A673 (cell line): ENCODE measurements around the gene MVB12B. TPM values are rescaled to one million over a fixed set of nuclear protein-coding genes. Genes with fewer than 3 reads are reported as not detected.

Experiments
- BruUV-seq: library from RNA; stranded (reverse); fragments of 400-500 nt; replicated peaks from 2 replicates; lab custom pipeline; 2021; lab: Mats Ljungman, UMichigan
- CTCF ChIA-PET: fragments of 300-600 bp; sonication (Branson Sonifier 250); formaldehyde crosslinking; loops from one replicate; lab custom pipeline; 2022; ENCODE audit warnings: antibody characterized with exemption; lab: Charles Lee
- POLR2A ChIA-PET: fragments of 300-600 bp; sonication (Branson Sonifier 250); formaldehyde crosslinking; loops from one replicate; lab custom pipeline; 2022; ENCODE audit warnings: antibody characterized with exemption; ENCODE audit not compliant: low non-redundant PET; lab: Charles Lee
- DNase-seq: peaks from one replicate; pipeline ENCODE4 v3.0.0-alpha.2; 2015; ENCODE audit warnings: low spot score
- H3K27ac ChIP-seq: fragments of 200-600 bp; sonication (generic); 2 replicates; pipeline ENCODE4 v1.5.1; 2016; ENCODE audit warnings: mixed run types, low read depth, mild to moderate bottlenecking, mixed read lengths, antibody characterized with exemption, low read length; ENCODE audit not compliant: poor library complexity, severe bottlenecking
- H3K27me3 ChIP-seq: fragments of 200-600 bp; sonication (generic); replicated peaks from 2 replicates; pipeline ENCODE4 v1.6.1; 2017; ENCODE audit warnings: mixed run types, low read depth, mild to moderate bottlenecking, mixed read lengths, antibody characterized with exemption, low read length; ENCODE audit not compliant: insufficient read depth, poor library complexity
- H3K36me3 ChIP-seq: fragments of 200-600 bp; sonication (generic); 2 replicates; pipeline ENCODE4 v1.6.1; 2016; ENCODE audit warnings: mixed run types, mild to moderate bottlenecking, mixed read lengths, antibody characterized with exemption, low read length; ENCODE audit not compliant: insufficient read depth, poor library complexity, severe bottlenecking
- H3K4me1 ChIP-seq: fragments of 200-600 bp; sonication (generic); 2 replicates; pipeline ENCODE4 v1.6.1; 2017; ENCODE audit warnings: mixed run types, mild to moderate bottlenecking, mixed read lengths, antibody characterized with exemption, low read length; ENCODE audit not compliant: insufficient read depth, poor library complexity, severe bottlenecking
- H3K4me3 ChIP-seq: fragments of 200-600 bp; sonication (generic); 2 replicates; pipeline ENCODE4 v1.5.1; 2016; ENCODE audit warnings: low read depth, mixed run types, mild to moderate bottlenecking, mixed read lengths, low read length; ENCODE audit not compliant: poor library complexity, severe bottlenecking
- H3K9me3 ChIP-seq: fragments of 200-600 bp; sonication (generic); 2 replicates; pipeline ENCODE4 v1.6.1; 2016; ENCODE audit warnings: mixed run types, low read depth, mild to moderate bottlenecking, mixed read lengths, antibody characterized with exemption, low read length; ENCODE audit not compliant: poor library complexity, severe bottlenecking
- EZH2 ChIP-seq: fragments of 200-600 bp; sonication (generic); IDR thresholded peaks from 2 replicates; pipeline ENCODE4 v1.6.1; 2017; ENCODE audit warnings: borderline replicate concordance, low read depth, mild to moderate bottlenecking, mixed read lengths, antibody characterized with exemption, low read length; ENCODE audit not compliant: poor library complexity, severe bottlenecking
- intact Hi-C: fragments of 100-400 bp; cut with micrococcal nuclease; formaldehyde crosslinking; loops from one replicate; pipeline ENCODE4 v1.10.0; 2022; ENCODE audit not compliant: unreplicated experiment
- total RNA-seq: library from RNA; stranded (reverse); gene quantifications from 2 replicates; pipeline ENCODE4 v1.2.3, GENCODE V29; 2021
- TF ChIP-seq, protein P1 (sequence below): fragments of 300-800, 200-600 bp; sonication (generic); conservative IDR thresholded peaks from 2 replicates; pipeline ENCODE4 v1.5.1; 2017; ENCODE audit warnings: low read depth, mild to moderate bottlenecking, antibody characterized with exemption, low read length, moderate library complexity, mixed read lengths

MVB12B gene
- total RNA-seq, 1 experiment from 2014 or later = 12.3 TPM

DNA sequence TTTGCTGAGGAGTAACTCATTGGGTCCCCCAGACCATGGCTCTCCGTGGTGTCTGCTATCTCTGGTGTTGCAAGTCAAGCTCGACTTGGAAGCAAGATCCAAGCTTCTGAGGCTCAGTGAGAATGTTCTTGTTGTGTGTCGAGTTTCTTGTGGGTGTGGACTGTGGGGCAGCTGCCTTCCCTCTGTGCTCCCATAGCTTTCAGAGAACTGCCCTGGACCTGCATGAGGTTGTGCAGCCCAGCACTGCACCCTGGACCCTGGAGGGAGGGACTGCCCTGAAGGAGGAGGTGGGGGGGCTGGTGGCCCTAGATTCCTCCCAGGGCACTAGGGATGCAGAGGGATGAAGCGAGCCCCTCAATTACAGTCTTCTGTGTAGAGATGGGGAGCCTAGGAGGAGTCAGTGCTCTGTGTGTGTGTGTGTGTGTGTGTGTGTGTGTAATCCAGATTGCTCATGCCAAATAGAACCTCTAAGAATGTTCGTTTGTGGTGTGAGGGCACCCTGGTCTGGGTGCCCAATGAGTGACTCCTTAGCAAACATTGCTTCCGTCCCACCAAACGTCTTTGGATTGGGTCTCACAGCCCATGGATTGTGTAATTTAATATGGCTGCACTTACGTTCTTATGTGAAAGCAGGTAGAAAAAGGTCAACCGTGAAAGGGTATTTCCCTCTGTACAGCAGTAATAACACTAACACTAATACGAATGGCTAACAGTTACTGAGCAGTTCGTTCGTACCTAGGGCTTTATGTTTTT, 143.8 kb downstream of the MVB12B start:
- ChIA-PET CTCF (no interaction called here), POLR2A (no interaction called here)
- intact Hi-C loops = no loop called here
- no peak overlapping the region for H3K27ac ChIP-seq
- TF ChIP-seq EZH2 = no peak
- TF ChIP-seq, protein P1, sequence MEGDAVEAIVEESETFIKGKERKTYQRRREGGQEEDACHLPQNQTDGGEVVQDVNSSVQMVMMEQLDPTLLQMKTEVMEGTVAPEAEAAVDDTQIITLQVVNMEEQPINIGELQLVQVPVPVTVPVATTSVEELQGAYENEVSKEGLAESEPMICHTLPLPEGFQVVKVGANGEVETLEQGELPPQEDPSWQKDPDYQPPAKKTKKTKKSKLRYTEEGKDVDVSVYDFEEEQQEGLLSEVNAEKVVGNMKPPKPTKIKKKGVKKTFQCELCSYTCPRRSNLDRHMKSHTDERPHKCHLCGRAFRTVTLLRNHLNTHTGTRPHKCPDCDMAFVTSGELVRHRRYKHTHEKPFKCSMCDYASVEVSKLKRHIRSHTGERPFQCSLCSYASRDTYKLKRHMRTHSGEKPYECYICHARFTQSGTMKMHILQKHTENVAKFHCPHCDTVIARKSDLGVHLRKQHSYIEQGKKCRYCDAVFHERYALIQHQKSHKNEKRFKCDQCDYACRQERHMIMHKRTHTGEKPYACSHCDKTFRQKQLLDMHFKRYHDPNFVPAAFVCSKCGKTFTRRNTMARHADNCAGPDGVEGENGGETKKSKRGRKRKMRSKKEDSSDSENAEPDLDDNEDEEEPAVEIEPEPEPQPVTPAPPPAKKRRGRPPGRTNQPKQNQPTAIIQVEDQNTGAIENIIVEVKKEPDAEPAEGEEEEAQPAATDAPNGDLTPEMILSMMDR = no peak
- H3K36me3 ChIP-seq = no peaks in the 10 kb centered on the region
- no peak for DNase-seq
- H3K4me1 ChIP-seq = no peaks in the 10 kb centered on the region
- no peaks in the 10 kb centered on the region for H3K27me3 ChIP-seq
- no TSS peak for BruUV-seq
- H3K4me3 ChIP-seq = no peak overlapping the region
- no peaks in the 10 kb centered on the region for H3K9me3 ChIP-seq

DNA sequence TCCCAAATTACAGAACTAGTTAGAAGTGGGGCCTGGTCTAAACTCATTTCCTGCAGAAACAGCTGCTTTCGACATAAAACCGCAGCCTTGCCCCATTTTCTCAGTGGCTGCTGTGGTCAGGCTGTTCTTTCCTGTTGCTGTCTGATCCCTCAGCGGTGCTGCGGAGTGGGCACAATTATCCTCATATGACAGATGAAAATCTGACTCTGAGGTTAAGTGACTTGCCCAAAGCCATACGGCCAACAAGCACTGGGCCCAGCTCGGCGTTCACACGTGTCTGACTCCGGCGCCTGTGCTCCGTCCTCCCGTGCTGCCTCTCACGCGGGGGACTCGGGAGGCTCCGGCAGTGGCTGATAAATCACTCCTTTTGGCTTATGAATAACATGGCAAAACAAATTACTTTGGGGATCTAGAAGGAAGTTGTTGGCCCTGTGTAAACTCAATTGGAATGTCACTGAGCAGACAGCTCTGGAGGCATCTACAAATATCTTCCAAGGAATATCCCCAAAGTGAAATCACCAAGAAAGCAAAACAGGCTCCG, 144.5 kb downstream of the MVB12B start:
- no peaks in the 10 kb centered on the region for H3K4me1 ChIP-seq

DNA sequence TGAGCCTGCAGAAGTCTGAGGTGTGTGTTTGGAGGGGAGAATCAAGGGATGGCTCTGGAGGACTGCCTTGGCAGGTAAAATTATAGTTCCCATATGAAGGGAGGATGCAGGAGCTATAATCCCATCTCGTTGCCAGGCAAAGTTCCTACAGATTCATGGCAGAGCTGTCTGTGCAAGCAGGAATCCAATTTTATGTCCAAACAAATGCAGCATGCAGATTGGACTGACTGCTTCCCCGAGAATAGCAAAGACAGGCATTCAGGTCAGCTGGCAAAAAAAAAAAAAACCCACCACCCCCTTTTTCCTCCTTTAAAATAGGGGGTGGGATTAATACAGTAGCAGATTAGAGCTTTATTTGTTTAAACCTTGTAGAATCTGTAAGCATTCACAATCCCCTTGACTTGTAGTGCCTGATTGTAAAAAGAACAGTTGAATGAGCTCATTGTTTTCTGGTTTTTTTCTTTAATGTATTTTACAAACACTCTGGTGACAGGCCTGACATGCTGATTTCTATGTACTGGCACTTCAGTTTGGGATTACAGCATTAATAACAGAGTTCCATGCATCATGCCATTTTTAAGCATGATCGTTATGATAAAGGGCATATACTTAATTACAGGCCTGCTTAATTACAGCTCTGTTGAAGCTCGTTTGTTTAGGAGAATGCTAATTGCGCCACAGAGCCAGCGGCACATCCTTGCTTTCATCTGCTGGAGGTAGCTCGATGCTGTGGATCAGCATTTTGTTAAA, 145.7 kb downstream of the MVB12B start:
- no peak for TF ChIP-seq EZH2
- TF ChIP-seq, protein P1 = no peak
- H3K4me1 ChIP-seq = no peaks in the 10 kb centered on the region
- H3K27me3 ChIP-seq = no peaks in the 10 kb centered on the region
- no peak overlapping the region for H3K27ac ChIP-seq
- H3K4me3 ChIP-seq = no peak overlapping the region
- intact Hi-C loops = no loop called here
- CTCF ChIA-PET = no interaction called here
- POLR2A ChIA-PET = no interaction called here
- no peaks in the 10 kb centered on the region for H3K36me3 ChIP-seq
- H3K9me3 ChIP-seq = no peaks in the 10 kb centered on the region
- no peak for DNase-seq
- no TSS peak for BruUV-seq

More for the DNA sequence above, 144.5 kb downstream of the MVB12B start:
- no peaks in the 10 kb centered on the region for H3K27me3 ChIP-seq
- ChIA-PET POLR2A (interaction anchor here (0.6 kb wide), 1 partner anchor 35 kb away, joined by 4 read pairs; no protein-coding TSS in a partner anchor), CTCF (no interaction called here)
- no peak overlapping the region for H3K27ac ChIP-seq
- H3K36me3 ChIP-seq = no peaks in the 10 kb centered on the region
- intact Hi-C loops = no loop called here
- H3K4me3 ChIP-seq = no peak overlapping the region
- H3K9me3 ChIP-seq = no peaks in the 10 kb centered on the region
- DNase-seq = no peak
- TF ChIP-seq, protein P1 = no peak
- TF ChIP-seq EZH2 = no peak
- BruUV-seq = no TSS peak
